HG03520 (cell line): Measurements from ENCODE around the gene MERTK.
"Not testable (repeated sequence)": the region's sequence is repeated elsewhere in the genome, so short reads cannot be mapped to it uniquely, and the experiment has no call there.

ENCODE experiments used
- ATAC-seq: cut with Tn5 transposase; IDR thresholded peaks from one replicate; pipeline ENCODE4 v1.9.1; 2021; ENCODE audit warnings: mild to moderate bottlenecking, moderate library complexity; ENCODE audit not compliant: unreplicated experiment

The MERTK gene

DNA sequence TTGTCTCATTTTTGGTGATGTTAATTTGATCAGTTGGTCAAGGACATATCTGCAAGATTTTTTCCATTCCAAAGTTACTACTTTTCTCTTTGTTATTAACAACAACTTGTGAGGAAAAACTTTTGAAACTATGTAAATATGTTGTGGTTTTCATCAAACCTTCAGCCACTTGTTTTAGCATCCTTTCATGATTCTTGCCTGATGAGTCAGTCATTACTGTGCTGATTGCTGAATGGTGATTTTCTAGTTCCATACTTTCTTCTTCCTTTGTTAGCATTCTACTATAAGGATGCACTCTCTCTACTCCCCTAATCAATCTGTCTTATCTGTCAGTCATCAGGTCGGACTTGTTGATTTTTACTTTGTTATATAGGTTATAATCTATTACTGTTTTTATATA, 167.6 kb downstream of the MERTK start:
- ATAC-seq, result no peak

DNA sequence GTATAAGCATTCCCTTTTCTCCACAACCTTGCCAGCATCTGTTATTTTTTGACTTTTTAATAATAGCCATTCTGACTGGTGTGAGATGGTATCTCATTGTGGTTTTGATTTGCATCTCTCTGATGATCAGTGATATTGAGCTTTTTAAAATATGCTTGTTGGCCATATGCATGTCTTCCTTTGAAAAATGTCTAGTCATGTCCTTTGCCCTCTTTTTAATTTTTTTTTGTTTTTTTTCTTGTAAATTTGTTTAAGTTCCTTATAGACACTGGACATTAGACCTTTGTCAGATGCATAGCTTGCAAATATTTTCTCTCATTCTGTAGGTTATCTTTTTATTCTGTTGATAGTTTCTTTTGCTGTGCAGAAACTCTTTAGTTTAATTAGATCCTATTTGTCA, 171.4 kb downstream of the MERTK start:
- not testable (repeated sequence) for ATAC-seq

DNA sequence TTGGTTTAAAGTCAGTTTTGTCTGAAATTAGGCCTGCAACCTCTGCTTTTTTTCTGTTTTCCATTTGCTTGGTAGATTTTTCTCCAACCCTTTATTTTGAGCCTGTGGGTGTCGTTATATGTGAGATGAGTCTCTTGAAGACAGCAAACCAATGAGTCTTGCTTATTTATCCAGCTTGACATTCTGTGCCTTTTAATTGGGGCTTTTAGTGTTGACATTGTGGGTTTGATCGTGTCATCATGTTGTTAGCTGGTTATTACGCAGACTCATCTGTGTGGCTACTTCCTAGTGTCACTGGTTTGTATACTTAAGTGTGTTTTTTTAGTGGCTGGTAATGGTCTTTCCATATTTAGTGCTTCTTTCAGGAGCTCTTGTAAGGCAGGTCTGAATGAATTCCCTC, 175.5 kb downstream of the MERTK start:
- no peak for ATAC-seq

DNA sequence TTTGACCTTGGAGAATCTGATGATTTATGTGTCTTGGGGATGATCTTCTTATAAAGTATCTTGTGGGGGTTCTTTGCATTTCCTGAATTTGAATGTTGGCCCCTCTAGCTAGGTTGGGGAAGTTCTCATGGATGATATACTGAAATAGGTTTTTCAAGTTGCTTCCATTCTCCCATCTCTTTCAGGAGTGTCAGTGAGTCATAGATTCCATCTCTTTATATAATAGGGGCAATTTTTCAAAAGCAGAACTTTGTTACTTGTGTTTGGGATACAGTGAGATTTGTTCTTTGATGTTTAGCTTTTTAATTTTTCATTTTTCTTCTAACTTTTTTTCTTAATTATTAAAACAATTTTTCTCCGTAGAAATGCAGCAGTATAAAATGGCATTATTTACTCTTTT, 176.1 kb downstream of the MERTK start:
- ATAC-seq, result no peak

- ATAC-seq, result no peak
Measured at GRCh38 chr2:112075490-112076260, 177.3 kb downstream of the MERTK start.

- ATAC-seq, result no peak
Measured at GRCh38 chr2:112077814-112078213, 179.4 kb downstream of the MERTK start.
